Measurements from ENCODE around the gene ZCCHC7.
A peak's percentile ranks its signal among the peaks of the same experiment; 100 is the strongest.

Gene ZCCHC7

DNA sequence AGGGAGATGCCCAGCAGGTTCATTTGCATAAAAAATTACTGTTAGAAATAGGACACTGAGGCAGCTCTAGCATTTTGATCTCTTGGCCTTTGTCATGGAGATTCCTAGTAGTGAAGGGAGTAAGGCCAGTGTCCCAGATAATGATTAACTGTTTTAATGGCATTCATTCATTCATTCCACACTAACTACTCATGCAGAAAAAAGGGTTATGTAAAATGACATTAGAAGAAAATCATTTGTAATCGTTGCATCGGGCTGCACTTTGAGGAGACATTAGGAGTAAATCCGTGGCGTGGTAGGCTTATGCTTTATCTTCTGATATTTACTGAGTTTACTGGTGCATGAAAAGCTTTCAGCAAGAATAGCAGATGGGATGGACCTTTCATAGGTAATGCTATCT, 219.5 kb downstream of the ZCCHC7 start:
- no peaks in the 10 kb centered on the region for H3K9me3 Mint-ChIP-seq
- no peak for ATAC-seq
- no peaks in the 10 kb centered on the region for H3K4me1 Mint-ChIP-seq
- DNase-seq: no peak
- H3K4me3 Mint-ChIP-seq: no peak overlapping the region
- no peaks in the 10 kb centered on the region for H3K36me3 Mint-ChIP-seq (ENCODE audit: low read depth)
- no peaks in the 10 kb centered on the region for H3K27me3 Mint-ChIP-seq
- no peak overlapping the region for H3K27ac Mint-ChIP-seq

DNA sequence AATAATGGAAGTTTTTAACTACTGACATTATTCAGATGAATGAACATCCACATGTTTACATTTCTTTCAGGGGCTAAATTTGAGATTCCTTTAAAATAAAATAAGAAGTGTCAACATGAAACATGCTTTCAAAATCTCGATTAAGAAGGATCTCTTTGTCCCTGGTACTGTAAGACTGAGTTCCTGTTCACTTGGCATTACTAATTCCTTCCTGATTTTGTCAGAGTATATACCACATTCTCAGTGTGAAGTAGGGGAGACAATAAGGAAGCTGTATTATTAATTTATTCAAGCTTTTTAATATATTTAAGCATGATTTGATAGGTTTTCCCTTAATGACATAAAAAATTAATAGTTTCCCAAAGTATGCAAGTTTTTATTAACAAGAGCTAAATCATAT, 220.6 kb downstream of the ZCCHC7 start:
- Mint-ChIP-seq H3K4me1 (no peaks in the 10 kb centered on the region), H3K36me3 (ENCODE audit: low read depth) (no peaks in the 10 kb centered on the region), H3K27ac (no peak overlapping the region), H3K4me3 (no peak overlapping the region), H3K9me3 (no peaks in the 10 kb centered on the region), H3K27me3 (no peaks in the 10 kb centered on the region)
- no peak for DNase-seq
- ATAC-seq: no peak

DNA sequence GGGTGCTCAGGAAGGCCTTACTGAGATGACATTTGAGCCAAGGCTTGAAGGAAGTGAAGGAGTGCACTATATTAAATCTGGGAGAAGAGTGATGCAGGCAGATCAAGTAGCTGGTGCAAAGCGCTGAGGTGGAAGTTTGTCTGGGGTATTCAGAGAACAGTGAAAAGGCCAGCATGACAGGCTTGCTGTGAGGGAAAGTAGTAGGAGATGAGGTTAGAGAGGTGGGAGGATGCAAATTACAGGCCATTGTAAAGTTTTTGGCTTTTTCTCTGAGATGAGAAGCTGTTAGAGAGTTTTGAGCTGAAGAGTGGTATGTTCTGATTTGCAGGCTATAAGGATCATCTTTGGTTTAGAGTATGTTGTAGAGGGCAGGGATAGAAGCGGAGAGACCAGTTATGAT, 221.3 kb downstream of the ZCCHC7 start:
- no peaks in the 10 kb centered on the region for H3K36me3 Mint-ChIP-seq (ENCODE audit: low read depth)
- no peaks in the 10 kb centered on the region for H3K4me1 Mint-ChIP-seq
- H3K4me3 Mint-ChIP-seq: no peak overlapping the region
- H3K27ac Mint-ChIP-seq: no peak overlapping the region
- H3K27me3 Mint-ChIP-seq: no peaks in the 10 kb centered on the region
- H3K9me3 Mint-ChIP-seq: no peaks in the 10 kb centered on the region
- no peak for ATAC-seq
- no peak for DNase-seq

DNA sequence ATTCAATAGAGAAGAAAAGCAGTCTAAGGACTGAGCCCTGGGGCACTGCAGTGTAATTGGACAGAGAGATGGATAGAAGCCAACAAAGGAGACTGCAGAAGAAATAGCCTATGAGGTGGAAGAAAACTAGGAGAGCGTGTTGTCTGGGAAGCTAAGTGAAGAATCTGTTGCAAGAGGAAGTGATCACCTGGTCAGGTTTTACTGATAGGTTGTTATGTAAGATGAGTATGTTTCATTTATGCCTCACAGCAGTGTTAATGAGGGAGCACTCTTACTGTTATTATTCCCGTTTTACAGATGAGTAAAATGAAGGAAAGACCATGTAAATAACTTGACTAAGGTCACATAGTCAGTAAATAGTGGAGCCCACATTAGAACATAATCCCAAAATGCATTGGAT, 222.1 kb downstream of the ZCCHC7 start:
- Mint-ChIP-seq H3K4me1 (no peaks in the 10 kb centered on the region), H3K27me3 (no peaks in the 10 kb centered on the region), H3K27ac (no peak overlapping the region), H3K4me3 (no peak overlapping the region), H3K36me3 (ENCODE audit: low read depth) (no peaks in the 10 kb centered on the region), H3K9me3 (no peaks in the 10 kb centered on the region)
- ATAC-seq: no peak
- no peak for DNase-seq

DNA sequence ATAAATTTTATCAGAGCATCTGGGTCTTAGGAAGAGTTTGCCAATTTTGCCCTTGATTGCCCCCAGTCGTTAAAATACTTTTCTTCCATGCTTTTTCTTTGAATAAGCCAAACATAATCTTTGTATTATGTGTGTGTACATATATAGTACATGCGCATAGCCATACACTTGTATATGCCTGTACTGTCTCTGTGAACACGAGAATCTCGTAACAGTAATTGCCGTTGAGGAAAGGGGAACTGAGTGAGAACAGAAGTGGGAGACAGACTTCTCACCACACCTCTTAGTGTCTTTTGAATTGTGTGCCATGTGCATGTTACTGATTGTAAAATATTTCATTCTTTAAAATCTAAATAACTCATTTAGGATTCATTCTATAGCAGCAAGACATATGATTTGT, 222.5 kb downstream of the ZCCHC7 start:
- no peak for ATAC-seq
- no peak for DNase-seq
- no peaks in the 10 kb centered on the region for H3K27me3 Mint-ChIP-seq
- H3K4me1 Mint-ChIP-seq: no peaks in the 10 kb centered on the region
- no peak overlapping the region for H3K27ac Mint-ChIP-seq
- H3K36me3 Mint-ChIP-seq (ENCODE audit: low read depth): no peaks in the 10 kb centered on the region
- no peak overlapping the region for H3K4me3 Mint-ChIP-seq
- no peaks in the 10 kb centered on the region for H3K9me3 Mint-ChIP-seq

DNA sequence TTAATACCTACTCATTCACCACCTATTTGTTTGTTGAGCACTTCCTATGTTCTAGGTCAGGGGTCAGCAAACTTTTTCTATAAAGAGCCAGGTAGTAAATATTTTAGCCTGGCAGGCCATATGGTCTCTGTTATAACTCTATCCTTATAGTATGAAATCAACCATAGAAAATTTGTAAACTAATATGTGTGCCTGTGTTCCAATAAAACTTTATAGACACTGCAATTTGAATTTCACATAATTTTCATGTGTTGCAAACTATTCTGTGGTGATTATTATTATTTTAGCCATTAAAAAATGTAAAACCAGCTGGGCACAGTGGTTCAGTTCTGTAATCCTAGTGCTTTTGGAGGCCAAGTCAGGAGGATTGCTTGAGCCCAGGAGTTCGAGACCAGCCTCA, 223.3 kb downstream of the ZCCHC7 start:
- Mint-ChIP-seq H3K27me3 (no peaks in the 10 kb centered on the region), H3K36me3 (ENCODE audit: low read depth) (peaks cover 3% of the 10 kb centered on the region), H3K4me1 (no peaks in the 10 kb centered on the region), H3K27ac (no peak overlapping the region), H3K4me3 (no peak overlapping the region), H3K9me3 (no peaks in the 10 kb centered on the region)
- ATAC-seq: no peak
- no peak for DNase-seq

DNA sequence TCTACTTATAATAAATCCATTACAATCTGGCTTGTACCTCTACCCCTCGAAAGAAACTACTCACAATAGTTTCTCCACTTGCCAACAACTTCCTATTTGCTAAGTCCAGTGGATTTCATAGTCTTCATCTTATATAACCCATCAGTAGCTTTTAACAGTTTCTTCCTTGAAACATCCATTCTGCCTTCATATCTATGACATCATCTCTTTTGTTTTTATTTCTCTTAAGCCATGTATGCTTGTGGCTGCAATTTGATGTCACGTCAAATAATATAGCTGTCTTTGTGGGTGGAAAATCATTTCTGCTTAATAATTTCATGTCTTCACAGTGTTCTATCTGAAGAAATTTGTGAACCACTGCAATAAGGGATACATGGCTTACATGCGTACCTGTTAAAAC, 224.7 kb downstream of the ZCCHC7 start:
- DNase-seq: no peak
- Mint-ChIP-seq H3K9me3 (no peaks in the 10 kb centered on the region), H3K27ac (no peak overlapping the region), H3K27me3 (no peaks in the 10 kb centered on the region), H3K4me1 (no peaks in the 10 kb centered on the region), H3K36me3 (ENCODE audit: low read depth) (peaks cover 3% of the 10 kb centered on the region), H3K4me3 (no peak overlapping the region)
- ATAC-seq: no peak

DNA sequence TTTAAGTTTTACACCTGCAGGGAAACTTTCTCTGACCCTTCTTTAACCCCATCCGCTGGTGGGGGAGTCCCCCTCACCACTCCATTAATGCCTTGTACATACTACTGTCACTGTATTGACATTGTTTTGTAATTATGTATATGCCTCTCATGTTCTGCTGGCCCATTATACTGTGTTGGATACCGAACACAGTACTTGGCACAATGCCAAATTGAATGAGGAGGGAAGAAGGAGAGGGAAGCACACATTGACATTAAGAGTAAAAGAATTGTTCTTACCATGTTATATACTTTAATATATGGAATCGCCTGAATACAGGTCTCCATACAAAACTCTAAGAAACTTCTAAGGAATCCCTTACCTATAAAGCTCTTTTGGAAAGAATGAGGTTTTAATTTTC, 228.5 kb downstream of the ZCCHC7 start:
- no peak overlapping the region for H3K4me3 Mint-ChIP-seq
- ATAC-seq (no peak), DNase-seq (no peak)
- no peaks in the 10 kb centered on the region for H3K27me3 Mint-ChIP-seq
- H3K36me3 Mint-ChIP-seq (ENCODE audit: low read depth): peaks cover 20% of the 10 kb centered on the region
- H3K4me1 Mint-ChIP-seq: no peaks in the 10 kb centered on the region
- H3K9me3 Mint-ChIP-seq: no peaks in the 10 kb centered on the region
- H3K27ac Mint-ChIP-seq: no peak overlapping the region

DNA sequence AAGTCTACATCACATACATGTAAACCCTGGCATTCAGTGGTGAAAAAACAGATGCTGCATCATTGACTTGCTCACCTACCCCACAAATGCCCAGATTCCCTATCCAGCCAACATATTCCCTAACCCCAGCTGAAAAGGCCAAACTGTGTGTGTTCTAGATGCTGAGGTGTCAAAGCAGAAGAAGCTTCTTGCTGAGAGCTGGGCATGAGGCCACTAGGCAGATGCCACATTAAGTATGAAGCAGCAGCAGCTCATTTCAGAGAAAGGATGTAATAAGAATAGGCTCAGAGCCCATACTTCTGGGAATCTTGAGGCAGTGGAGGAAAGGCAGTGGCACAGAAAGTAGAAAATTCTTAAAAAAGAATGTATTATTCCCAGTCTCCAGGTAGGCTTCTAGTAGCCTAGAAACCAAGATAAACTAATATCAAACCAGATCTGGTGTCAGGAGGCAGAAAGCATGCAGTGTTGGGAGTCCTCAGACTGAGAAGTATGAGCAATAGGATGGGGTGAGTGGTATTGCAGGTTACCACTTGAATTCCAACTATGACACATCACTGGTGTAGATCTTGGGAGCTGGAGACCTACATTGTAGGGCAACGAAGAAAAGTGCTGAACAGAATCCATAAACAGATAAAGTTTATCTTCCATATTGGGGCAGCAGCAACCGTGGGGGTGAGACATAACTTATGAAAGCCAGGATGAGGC, 230.3 kb downstream of the ZCCHC7 start:
- peak; percentile 57 for ATAC-seq
- Mint-ChIP-seq H3K4me3 (no peak overlapping the region), H3K36me3 (ENCODE audit: low read depth) (peaks cover 27% of the 10 kb centered on the region), H3K4me1 (no peaks in the 10 kb centered on the region), H3K27me3 (no peaks in the 10 kb centered on the region), H3K27ac (no peak overlapping the region), H3K9me3 (no peaks in the 10 kb centered on the region)
- no peak for DNase-seq

DNA sequence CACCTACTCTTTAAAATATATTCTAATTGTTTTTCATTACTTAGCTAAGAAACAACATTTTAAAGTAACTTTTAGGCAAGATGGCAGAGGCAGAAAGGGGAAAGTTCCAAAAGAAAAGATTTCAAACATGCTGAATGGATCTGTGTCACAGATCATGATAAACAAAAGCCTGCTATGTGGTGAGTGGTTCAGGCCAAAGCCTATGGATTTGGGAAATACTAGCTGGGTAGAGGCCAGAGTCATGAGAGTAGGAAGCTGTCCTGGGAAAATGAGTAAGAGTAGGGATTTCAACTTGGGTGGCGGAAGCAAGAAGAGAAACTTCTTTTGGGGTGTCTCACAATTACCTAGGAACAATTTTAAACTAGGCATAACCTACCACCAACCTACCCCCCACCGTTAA, 233.4 kb downstream of the ZCCHC7 start:
- Mint-ChIP-seq H3K9me3 (no peaks in the 10 kb centered on the region), H3K4me3 (no peak overlapping the region), H3K27ac (peak overlapping the region; percentile 25), H3K27me3 (no peaks in the 10 kb centered on the region), H3K4me1 (peaks cover 3% of the 10 kb centered on the region), H3K36me3 (ENCODE audit: low read depth) (peaks cover 37% of the 10 kb centered on the region)
- ATAC-seq: no peak
- DNase-seq: no peak

DNA sequence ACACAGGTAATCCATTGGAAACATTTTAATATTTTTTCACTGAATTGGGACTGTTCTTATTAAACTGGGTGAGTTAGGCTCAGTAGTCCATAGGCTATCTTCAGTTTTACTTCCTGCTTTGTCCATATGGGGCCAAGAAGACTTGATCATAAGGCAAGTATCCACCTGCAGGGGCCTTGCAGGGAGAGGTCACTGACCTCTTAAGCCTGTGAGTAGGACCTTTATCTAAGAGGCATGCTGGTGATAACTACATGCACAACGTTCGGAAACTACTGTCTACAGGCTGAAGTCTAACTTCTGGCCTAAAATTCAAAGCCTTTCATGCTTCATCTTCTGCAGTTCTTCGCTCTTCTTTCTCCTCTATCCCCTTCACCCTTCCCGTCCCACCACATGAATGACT, 242.1 kb downstream of the ZCCHC7 start:
- Mint-ChIP-seq H3K27me3 (no peaks in the 10 kb centered on the region), H3K4me3 (no peak overlapping the region), H3K9me3 (no peaks in the 10 kb centered on the region), H3K27ac (no peak overlapping the region), H3K4me1 (peaks cover 5% of the 10 kb centered on the region), H3K36me3 (ENCODE audit: low read depth) (peaks cover 19% of the 10 kb centered on the region)
- ATAC-seq (no peak), DNase-seq (no peak)

DNA sequence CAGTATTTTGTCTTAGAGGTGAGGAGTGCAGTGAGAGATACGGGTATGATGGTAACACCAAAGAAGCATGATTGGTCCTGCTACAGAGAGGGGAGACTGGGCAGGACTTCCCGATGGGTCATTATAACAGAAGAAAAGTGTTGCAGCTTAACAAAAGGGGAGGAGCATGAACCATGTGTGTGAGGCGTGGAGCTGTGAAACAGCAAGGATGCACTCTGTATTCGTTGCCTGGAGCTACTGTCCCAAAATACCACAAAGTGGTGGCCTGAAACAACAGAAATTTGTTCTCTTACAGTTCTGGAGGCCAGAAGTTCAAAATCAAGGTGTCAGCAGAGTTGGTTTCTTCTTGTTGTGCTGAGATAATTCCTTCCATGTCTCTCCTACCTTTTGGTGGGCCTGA, 242.8 kb downstream of the ZCCHC7 start:
- H3K4me3 Mint-ChIP-seq: no peak overlapping the region
- no peak overlapping the region for H3K27ac Mint-ChIP-seq
- ATAC-seq (no peak), DNase-seq (no peak)
- peaks cover 8% of the 10 kb centered on the region for H3K4me1 Mint-ChIP-seq
- peaks cover 17% of the 10 kb centered on the region for H3K36me3 Mint-ChIP-seq (ENCODE audit: low read depth)
- no peaks in the 10 kb centered on the region for H3K27me3 Mint-ChIP-seq
- no peaks in the 10 kb centered on the region for H3K9me3 Mint-ChIP-seq

DNA sequence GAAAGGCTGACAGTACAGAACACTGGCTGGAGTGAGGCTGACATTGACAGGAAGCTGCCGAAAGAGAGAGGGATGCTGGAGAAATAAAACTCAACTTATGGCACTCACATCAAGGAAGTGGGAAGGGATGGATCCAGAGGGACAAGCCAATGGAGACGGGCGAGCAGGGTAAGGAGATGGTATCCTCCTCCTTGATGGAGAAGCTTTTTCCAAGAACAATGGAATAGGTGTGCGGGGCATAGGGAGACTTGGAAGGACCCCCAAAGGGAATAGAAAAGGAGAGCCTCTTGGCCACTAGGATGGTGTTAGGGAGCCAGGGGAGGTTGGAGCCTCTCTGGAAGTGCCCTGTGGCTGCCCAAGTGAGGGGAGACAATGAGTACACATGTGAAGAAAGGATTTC, 243.8 kb downstream of the ZCCHC7 start:
- ATAC-seq: no peak
- no peaks in the 10 kb centered on the region for H3K27me3 Mint-ChIP-seq
- H3K4me1 Mint-ChIP-seq: peaks cover 8% of the 10 kb centered on the region
- DNase-seq: no peak
- no peaks in the 10 kb centered on the region for H3K9me3 Mint-ChIP-seq
- H3K27ac Mint-ChIP-seq: no peak overlapping the region
- no peak overlapping the region for H3K4me3 Mint-ChIP-seq
- H3K36me3 Mint-ChIP-seq (ENCODE audit: low read depth): peaks cover 9% of the 10 kb centered on the region

DNA sequence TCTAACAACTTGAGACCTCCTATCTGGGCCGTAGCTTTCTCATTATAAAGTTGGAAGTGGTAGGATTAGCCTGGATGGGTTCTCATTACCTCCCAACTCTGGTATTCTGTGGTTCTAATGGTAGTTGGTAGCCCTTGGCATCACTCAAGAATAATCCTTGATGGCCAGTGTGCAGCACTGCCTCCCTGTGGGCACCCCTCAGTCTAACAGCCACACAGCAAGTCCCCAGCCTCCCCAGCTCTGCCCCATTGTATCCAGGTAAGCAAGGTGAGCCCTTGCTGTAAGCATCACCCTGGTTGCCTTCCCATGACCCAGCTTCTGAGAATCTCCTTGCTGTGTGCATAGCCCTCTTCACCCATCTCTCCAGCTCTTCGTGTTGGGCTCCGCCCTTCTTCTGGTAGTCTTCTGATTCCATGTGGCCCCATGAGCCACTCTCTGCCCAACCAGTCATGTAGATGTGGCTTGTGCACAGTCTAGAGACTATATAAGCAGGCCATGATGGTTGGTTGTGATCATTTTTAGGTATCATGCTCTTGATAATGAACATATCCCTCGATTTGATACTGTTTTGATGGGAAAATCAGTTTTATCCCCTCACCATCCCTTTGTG, 244.5 kb downstream of the ZCCHC7 start:
- DNase-seq (no peak), ATAC-seq (no peak)
- Mint-ChIP-seq H3K27ac (no peak overlapping the region), H3K36me3 (ENCODE audit: low read depth) (peaks cover 6% of the 10 kb centered on the region), H3K4me1 (peaks cover 14% of the 10 kb centered on the region), H3K27me3 (no peaks in the 10 kb centered on the region), H3K9me3 (no peaks in the 10 kb centered on the region), H3K4me3 (no peak overlapping the region)

DNA sequence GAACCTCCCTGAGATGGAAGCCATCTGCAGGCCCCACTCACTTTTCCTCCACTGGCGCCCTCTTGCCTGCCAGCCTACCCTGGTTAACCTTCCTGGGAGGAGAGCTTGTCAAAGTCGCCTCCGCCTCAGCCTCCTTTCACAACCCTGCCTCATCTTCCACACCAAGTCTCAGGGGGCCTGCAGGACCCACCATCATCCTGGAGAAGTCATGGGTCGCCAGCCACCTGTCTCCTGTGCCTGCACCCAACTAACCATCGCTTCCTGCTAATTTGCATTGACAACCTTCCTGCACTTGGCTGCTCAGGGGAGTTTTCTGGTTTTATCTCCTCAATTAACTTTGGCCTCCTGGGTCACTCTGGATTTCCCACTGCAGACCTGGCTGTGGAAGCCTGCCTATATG, 249.3 kb downstream of the ZCCHC7 start:
- Mint-ChIP-seq H3K36me3 (ENCODE audit: low read depth) (no peaks in the 10 kb centered on the region), H3K4me3 (peak overlapping the region; percentile 41), H3K4me1 (peaks cover 42% of the 10 kb centered on the region), H3K9me3 (no peaks in the 10 kb centered on the region), H3K27me3 (peaks cover 2% of the 10 kb centered on the region), H3K27ac (peak overlapping the region; percentile 40)
- no peak for ATAC-seq
- DNase-seq: no peak

DNA sequence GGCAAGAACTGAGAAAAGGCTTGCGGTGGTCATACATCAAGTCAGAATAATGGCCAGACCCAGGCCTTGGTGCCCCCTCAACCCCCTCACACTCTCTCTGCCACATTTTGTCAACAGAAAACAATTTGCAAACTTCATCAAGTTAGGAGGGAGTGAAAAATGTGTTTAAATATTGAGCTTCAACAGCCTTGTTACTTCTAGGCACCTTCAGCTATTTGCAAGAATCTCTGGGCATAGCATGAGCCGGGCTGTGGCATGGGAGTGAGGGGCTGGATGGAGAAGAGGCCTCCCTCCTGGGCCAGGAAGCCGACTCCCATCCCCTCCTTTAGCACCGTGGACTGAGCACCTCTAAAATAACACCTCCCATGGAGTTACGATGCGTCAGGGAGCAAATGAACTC, 249.9 kb downstream of the ZCCHC7 start:
- H3K4me3 Mint-ChIP-seq: no peak overlapping the region
- peaks cover 2% of the 10 kb centered on the region for H3K27me3 Mint-ChIP-seq
- H3K9me3 Mint-ChIP-seq: no peaks in the 10 kb centered on the region
- no peak for ATAC-seq
- H3K4me1 Mint-ChIP-seq: peaks cover 44% of the 10 kb centered on the region
- no peak for DNase-seq
- H3K27ac Mint-ChIP-seq: peak overlapping the region; percentile 50
- H3K36me3 Mint-ChIP-seq (ENCODE audit: low read depth): no peaks in the 10 kb centered on the region
